ENCODE measurements around the gene CDCA4. TPM values are rescaled to one million over a fixed set of nuclear protein-coding genes. Genes with fewer than 3 reads are reported as not detected.
A peak's percentile ranks its signal among the peaks of the same experiment; 100 is the strongest.
"Not testable (repeated sequence)": the region's sequence is repeated elsewhere in the genome, so short reads cannot be mapped to it uniquely, and the experiment has no call there.

Gene CDCA4
- total and polyA plus RNA-seq, 2 donors from 2014 or later, result 4.1 to 6.3 TPM

DNA sequence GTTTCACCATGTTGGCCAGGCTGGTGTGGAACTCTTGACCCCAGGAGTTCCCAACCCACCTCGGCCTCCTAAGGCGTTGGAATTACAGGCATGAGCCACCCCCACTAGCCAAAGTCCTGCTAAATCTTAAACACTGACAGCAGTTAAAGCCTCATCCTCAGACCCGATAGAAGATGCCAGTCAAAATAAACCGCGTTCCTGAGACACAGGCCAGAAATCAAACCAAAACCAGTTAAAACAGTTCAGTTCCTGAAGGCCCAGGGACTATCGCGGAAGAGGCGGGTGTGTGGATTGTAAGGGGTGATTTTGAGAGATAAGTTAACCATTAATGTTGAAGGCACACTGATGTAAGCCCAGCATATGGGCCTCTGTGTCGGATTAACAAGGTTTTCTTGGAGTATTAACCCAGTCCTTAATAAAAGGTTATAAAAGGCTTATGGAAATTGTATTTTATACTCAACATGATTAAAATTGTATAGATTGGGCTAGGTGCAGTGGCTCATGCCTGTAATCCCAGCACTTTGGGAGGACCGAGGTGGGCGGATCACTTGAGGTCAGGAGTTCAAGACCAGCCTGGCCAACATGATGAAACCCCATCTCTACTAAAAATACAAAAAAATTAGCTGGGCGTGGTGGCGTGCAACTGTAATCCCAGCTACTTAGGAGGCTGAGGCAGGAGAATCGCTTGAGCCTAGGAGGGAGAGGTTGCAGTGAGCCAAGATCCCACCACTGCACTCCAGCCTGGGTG lies 18.7 kb upstream of the CDCA4 start:
- FAIRE-seq (no peak), DNase-seq (peak in 3 of 5 donors; percentile 25 to 43 (median 43))
- Histone ChIP-seq H3K9ac (ENCODE audit: low read length in 3 of 3) (no peak overlapping the region), H3K27ac (ENCODE audit: low read depth in 2 of 2, low read length in 2 of 2) (peak overlapping the region; percentile 23 to 80), H3K4me3 (ENCODE audit: low read length in 3 of 3) (no peak overlapping the region), H3K9me3 (ENCODE audit: control insufficient read depth in 2 of 3, insufficient read depth in 1 of 3, low read length in 3 of 3) (no peaks in the 10 kb centered on the region), H3K27me3 (ENCODE audit: control insufficient read depth, insufficient read depth, low read length) (peaks cover 2% of the 10 kb centered on the region), H3K36me3 (ENCODE audit: control insufficient read depth in 2 of 3, insufficient read depth in 3 of 3, low read length in 3 of 3) (no peaks in the 10 kb centered on the region), H3K4me1 (ENCODE audit: control insufficient read depth in 2 of 3, insufficient read depth in 2 of 3, low read depth in 1 of 3, low read length in 3 of 3) (peaks cover 0 to 3% (median 0%) of the 10 kb centered on the region in 3 donors)
- intact Hi-C loops (cut with DNase I), result loop anchor here (10.0 kb wide), 1 partner anchor 65 kb away; the partner anchor contains the start of gene AHNAK2
- TF ChIP-seq, protein P1, sequence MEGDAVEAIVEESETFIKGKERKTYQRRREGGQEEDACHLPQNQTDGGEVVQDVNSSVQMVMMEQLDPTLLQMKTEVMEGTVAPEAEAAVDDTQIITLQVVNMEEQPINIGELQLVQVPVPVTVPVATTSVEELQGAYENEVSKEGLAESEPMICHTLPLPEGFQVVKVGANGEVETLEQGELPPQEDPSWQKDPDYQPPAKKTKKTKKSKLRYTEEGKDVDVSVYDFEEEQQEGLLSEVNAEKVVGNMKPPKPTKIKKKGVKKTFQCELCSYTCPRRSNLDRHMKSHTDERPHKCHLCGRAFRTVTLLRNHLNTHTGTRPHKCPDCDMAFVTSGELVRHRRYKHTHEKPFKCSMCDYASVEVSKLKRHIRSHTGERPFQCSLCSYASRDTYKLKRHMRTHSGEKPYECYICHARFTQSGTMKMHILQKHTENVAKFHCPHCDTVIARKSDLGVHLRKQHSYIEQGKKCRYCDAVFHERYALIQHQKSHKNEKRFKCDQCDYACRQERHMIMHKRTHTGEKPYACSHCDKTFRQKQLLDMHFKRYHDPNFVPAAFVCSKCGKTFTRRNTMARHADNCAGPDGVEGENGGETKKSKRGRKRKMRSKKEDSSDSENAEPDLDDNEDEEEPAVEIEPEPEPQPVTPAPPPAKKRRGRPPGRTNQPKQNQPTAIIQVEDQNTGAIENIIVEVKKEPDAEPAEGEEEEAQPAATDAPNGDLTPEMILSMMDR (IDR thresholded peaks at IDR 0.05; ENCODE audit: borderline replicate concordance, extremely low read depth, insufficient read depth), result no peak

DNA sequence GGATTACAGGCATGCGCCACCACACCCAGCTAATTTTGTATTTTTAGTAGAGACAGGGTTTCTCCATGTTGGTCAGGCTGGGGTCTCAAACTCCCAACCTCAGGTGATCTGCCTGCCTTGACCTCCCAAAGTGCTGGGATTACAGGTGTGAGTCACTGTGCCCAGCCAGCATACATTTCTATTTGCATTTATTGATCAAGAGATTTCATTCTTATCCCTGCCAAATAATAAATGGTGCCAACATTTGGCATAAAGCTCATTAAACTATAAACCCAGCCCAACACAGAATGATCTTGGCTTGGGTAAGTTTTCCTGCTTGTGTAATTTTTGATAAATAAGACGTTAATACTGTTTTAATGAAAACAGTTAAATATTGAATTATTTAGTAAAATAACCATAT lies 14.7 kb upstream of the CDCA4 start:
- H3K4me3 ChIP-seq (ENCODE audit: low read length in 3 of 3); intact Hi-C loops (cut with DNase I); FAIRE-seq; H3K27ac ChIP-seq (ENCODE audit: low read depth in 2 of 2, low read length in 2 of 2); DNase-seq; H3K4me1 ChIP-seq (ENCODE audit: control insufficient read depth in 2 of 3, insufficient read depth in 2 of 3, low read depth in 1 of 3, low read length in 3 of 3); H3K9ac ChIP-seq (ENCODE audit: low read length in 3 of 3); H3K9me3 ChIP-seq (ENCODE audit: control insufficient read depth in 2 of 3, insufficient read depth in 1 of 3, low read length in 3 of 3); H3K36me3 ChIP-seq (ENCODE audit: control insufficient read depth in 2 of 3, insufficient read depth in 3 of 3, low read length in 3 of 3): not testable (repeated sequence)
- peaks cover 21% of the 10 kb centered on the region for H3K27me3 ChIP-seq (ENCODE audit: control insufficient read depth, insufficient read depth, low read length)

DNA sequence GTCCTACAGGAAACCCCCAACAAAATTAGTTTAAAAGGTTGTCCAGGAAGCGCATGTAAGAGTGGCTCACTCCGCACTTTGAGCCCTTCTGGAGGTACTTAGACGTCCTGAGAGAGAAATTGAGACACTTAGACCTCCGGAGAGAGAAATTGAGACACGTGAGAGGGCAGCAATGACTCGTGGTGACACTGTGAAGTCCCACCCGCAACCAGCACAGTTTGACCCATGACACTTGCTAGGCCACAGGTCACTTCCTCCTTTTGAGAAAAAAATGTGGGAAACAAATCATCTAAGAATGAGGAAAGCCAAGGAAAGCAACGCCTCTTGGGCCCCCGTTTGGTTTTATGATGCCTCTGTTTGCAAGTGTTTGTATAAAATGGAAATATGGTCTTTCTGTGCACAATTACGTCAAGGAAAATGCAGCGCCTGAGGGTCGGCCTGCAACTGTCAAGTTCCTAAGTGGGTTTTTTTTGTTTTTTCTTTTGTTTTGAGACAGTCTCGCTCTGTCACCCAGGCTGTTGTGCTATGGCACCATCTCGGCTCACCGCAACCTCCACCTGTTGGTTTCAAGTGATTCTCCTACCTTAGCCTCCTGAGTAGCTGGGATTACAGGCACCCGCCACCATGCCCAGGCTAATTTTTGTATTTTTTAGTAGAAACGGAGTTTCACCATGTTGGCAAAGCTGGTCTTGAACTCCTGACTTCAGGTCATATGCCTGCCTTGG lies 13.6 kb upstream of the CDCA4 start:
- DNase-seq, result peak in 1 of 5 donors; percentile 43
- Histone ChIP-seq H3K9ac (ENCODE audit: low read length in 3 of 3) (peak overlapping the region in 1 of 3 donors; percentile 82), H3K36me3 (ENCODE audit: control insufficient read depth in 2 of 3, insufficient read depth in 3 of 3, low read length in 3 of 3) (no peaks in the 10 kb centered on the region), H3K9me3 (ENCODE audit: control insufficient read depth in 2 of 3, insufficient read depth in 1 of 3, low read length in 3 of 3) (no peaks in the 10 kb centered on the region), H3K27ac (ENCODE audit: low read depth in 2 of 2, low read length in 2 of 2) (peak overlapping the region; percentile 89 to 90), H3K4me3 (ENCODE audit: low read length in 3 of 3) (peak overlapping the region in 2 of 3 donors; percentile 61 to 71), H3K4me1 (ENCODE audit: control insufficient read depth in 2 of 3, insufficient read depth in 2 of 3, low read depth in 1 of 3, low read length in 3 of 3) (no peaks in the 10 kb centered on the region), H3K27me3 (ENCODE audit: control insufficient read depth, insufficient read depth, low read length) (peaks cover 21% of the 10 kb centered on the region)
- TF ChIP-seq, protein P1 (IDR thresholded peaks at IDR 0.05; ENCODE audit: borderline replicate concordance, extremely low read depth, insufficient read depth), result no peak
- intact Hi-C loops (cut with DNase I), result no loop called here
- no peak for FAIRE-seq

DNA sequence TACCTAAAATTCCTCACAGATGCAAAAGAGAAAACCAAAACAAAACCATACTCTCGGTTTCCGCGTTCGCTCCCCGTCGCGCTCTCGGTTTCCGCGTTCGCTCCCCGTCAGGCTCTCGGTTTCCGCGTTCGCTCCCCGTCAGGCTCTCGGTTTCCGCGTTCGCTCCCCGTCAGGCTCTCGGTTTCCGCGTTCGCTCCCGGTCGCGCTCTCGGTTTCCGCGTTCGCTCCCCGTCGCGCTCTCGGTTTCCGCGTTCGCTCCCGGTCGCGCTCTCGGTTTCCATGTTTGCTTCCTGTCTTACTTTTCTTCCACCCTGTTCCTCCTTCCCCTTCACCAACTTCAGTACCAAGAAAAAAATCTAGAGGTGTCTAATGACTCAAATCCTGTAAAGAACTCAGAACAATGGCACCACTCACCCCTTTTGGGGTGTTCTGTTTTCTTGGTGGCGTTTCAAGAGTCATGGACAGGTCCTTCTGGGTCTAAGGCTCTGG lies 12.6 kb upstream of the CDCA4 start:
- intact Hi-C loops (cut with DNase I); H3K36me3 ChIP-seq (ENCODE audit: control insufficient read depth in 2 of 3, insufficient read depth in 3 of 3, low read length in 3 of 3); H3K4me1 ChIP-seq (ENCODE audit: control insufficient read depth in 2 of 3, insufficient read depth in 2 of 3, low read depth in 1 of 3, low read length in 3 of 3); DNase-seq; H3K9me3 ChIP-seq (ENCODE audit: control insufficient read depth in 2 of 3, insufficient read depth in 1 of 3, low read length in 3 of 3); FAIRE-seq: not testable (repeated sequence)
- peak overlapping the region; percentile 89 to 90 for H3K27ac ChIP-seq (ENCODE audit: low read depth in 2 of 2, low read length in 2 of 2)
- peak overlapping the region in 2 of 3 donors; percentile 76 to 82 for H3K9ac ChIP-seq (ENCODE audit: low read length in 3 of 3)
- peaks cover 21% of the 10 kb centered on the region for H3K27me3 ChIP-seq (ENCODE audit: control insufficient read depth, insufficient read depth, low read length)
- H3K4me3 ChIP-seq (ENCODE audit: low read length in 3 of 3), result peak overlapping the region in 2 of 3 donors; percentile 61 to 71

DNA sequence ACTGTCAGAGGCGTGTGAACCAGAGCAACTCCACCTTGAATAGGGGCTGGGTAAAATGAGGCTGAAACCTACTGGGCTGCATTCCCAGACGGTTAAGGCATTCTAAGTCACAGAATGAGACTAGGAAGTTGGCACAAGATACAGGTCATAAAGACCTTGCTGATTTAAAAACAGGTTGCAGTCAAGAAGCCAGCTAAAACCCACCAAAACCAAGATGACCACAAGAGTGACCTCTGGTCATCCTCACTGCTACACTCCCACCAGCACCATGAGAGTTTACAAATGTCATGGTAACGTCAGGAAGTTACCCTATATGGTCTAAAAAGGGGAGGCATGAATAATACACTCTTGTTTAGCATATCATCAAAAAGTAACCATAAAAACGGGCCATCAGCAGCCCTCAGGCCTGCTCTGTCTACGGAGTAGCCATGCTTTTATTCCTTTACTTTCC lies 11.6 kb upstream of the CDCA4 start:
- DNase-seq; FAIRE-seq; H3K9me3 ChIP-seq (ENCODE audit: control insufficient read depth in 2 of 3, insufficient read depth in 1 of 3, low read length in 3 of 3); intact Hi-C loops (cut with DNase I); H3K4me1 ChIP-seq (ENCODE audit: control insufficient read depth in 2 of 3, insufficient read depth in 2 of 3, low read depth in 1 of 3, low read length in 3 of 3); H3K36me3 ChIP-seq (ENCODE audit: control insufficient read depth in 2 of 3, insufficient read depth in 3 of 3, low read length in 3 of 3): not testable (repeated sequence)
- H3K4me3 ChIP-seq (ENCODE audit: low read length in 3 of 3), result peak overlapping the region in 2 of 3 donors; percentile 61 to 71
- H3K9ac ChIP-seq (ENCODE audit: low read length in 3 of 3), result peak overlapping the region in 2 of 3 donors; percentile 76 to 82
- peaks cover 21% of the 10 kb centered on the region for H3K27me3 ChIP-seq (ENCODE audit: control insufficient read depth, insufficient read depth, low read length)
- H3K27ac ChIP-seq (ENCODE audit: low read depth in 2 of 2, low read length in 2 of 2), result peak overlapping the region; percentile 89 to 90

Measured in kidney (tissue), 14 donors.